MM.1S (cell line): ENCODE results near the gene MXI1.

ENCODE experiments used
- DNase-seq: peaks from one replicate; pipeline ENCODE4 v3.0.0-alpha.2; 2015
- H2AFZ ChIP-seq: fragments of 300-600 bp; sonication (generic); 2 replicates; pipeline ENCODE4 v1.6.0; 2016; ENCODE audit warnings: antibody characterized with exemption, low read length
- H3F3A ChIP-seq: fragments of 300-600 bp; sonication (generic); 2 replicates; pipeline ENCODE4 v1.6.1; 2016; ENCODE audit warnings: mild to moderate bottlenecking, antibody characterized with exemption, low read length, moderate library complexity, mixed read lengths; ENCODE audit not compliant: insufficient read depth
- H3K27ac ChIP-seq: fragments of 300-600 bp; sonication (generic); 2 replicates; pipeline ENCODE4 v1.5.1; 2016; ENCODE audit warnings: mild to moderate bottlenecking, low read length
- H3K27me3 ChIP-seq: fragments of 300-600 bp; sonication (generic); replicated peaks from 2 replicates; pipeline ENCODE4 v1.6.0; 2016; ENCODE audit warnings: low read length; ENCODE audit not compliant: insufficient read depth
- H3K36me3 ChIP-seq: fragments of 300-600 bp; sonication (generic); replicated peaks from 2 replicates; pipeline ENCODE4 v1.6.1; 2016; ENCODE audit warnings: mild to moderate bottlenecking, low read length, mixed read lengths; ENCODE audit not compliant: insufficient read depth
- H3K4me1 ChIP-seq: fragments of 300-600 bp; sonication (generic); 2 replicates; pipeline ENCODE4 v1.6.1; 2016; ENCODE audit warnings: low read length, mixed read lengths
- H3K4me2 ChIP-seq: fragments of 300-600 bp; sonication (generic); 2 replicates; pipeline ENCODE4 v1.6.0; 2016; ENCODE audit warnings: low read depth, low read length
- H3K4me3 ChIP-seq: fragments of 300-600 bp; sonication (generic); 2 replicates; pipeline ENCODE4 v1.5.1; 2016; ENCODE audit warnings: low read length, mixed read lengths
- H3K79me2 ChIP-seq: fragments of 300-600 bp; sonication (generic); 2 replicates; pipeline ENCODE4 v1.6.1; 2016; ENCODE audit warnings: mixed run types, low read length, mixed read lengths
- H3K9ac ChIP-seq: fragments of 300-600 bp; sonication (generic); 2 replicates; pipeline ENCODE4 v1.6.1; 2016; ENCODE audit warnings: low read length, mixed read lengths
- H3K9me2 ChIP-seq: fragments of 300-600 bp; sonication (generic); replicated peaks from 2 replicates; pipeline ENCODE4 v1.6.1; 2016; ENCODE audit warnings: mild to moderate bottlenecking, low read length, mixed read lengths; ENCODE audit not compliant: insufficient read depth
- H3K9me3 ChIP-seq: fragments of 300-600 bp; sonication (generic); replicated peaks from 2 replicates; pipeline ENCODE4 v1.6.1; 2016; ENCODE audit warnings: mild to moderate bottlenecking, low read length, mixed read lengths; ENCODE audit not compliant: insufficient read depth
- H4K20me1 ChIP-seq: fragments of 300-600 bp; sonication (generic); 2 replicates; pipeline ENCODE4 v1.6.1; 2016; ENCODE audit warnings: mild to moderate bottlenecking, low read length, moderate library complexity, mixed read lengths; ENCODE audit not compliant: insufficient read depth
- EZH2 ChIP-seq: fragments of 300-600 bp; sonication (generic); optimal IDR thresholded peaks from 2 replicates; pipeline ENCODE3; 2017; ENCODE audit warnings: low read depth, mild to moderate bottlenecking, antibody characterized with exemption, low read length, mixed read lengths
- EZH2phosphoT487 ChIP-seq: fragments of 300-600 bp; sonication (generic); IDR thresholded peaks from 2 replicates; pipeline ENCODE4 v1.6.1; 2018; ENCODE audit warnings: antibody characterized with exemption, low read length
- TF ChIP-seq, protein P1 (sequence below): fragments of 300-600 bp; sonication (generic); IDR thresholded peaks from 2 replicates; pipeline ENCODE4 v1.5.1; 2016; ENCODE audit warnings: antibody characterized with exemption, low read length, mixed read lengths

Gene MXI1

DNA sequence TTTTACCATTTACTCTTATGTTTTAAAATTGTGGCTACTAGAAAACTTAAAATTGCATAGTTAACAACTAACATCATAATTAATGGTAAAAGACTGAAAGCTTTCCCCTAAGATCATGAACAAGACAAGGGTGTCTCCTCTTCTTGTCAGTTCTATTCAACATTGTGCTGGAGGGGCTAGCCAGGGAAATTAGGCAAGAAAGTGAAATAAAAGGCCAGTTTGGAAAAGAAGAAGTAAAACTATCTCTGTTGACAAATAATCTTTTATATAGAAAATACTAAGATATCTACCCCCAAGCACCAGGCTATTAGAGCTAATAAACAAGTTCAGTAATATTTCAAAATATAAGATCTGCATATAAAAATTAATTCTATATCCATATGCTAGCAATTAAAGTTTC, 46.9 kb upstream of the MXI1 start:
- H3K36me3 ChIP-seq, result no peaks in the 10 kb centered on the region
- no peak overlapping the region for H3K9ac ChIP-seq
- no peaks in the 10 kb centered on the region for H3K9me2 ChIP-seq
- no peaks in the 10 kb centered on the region for H3F3A ChIP-seq
- H3K4me2 ChIP-seq, result no peak overlapping the region
- H3K79me2 ChIP-seq, result no peaks in the 10 kb centered on the region
- no peak overlapping the region for H3K4me3 ChIP-seq
- no peaks in the 10 kb centered on the region for H3K27me3 ChIP-seq
- no peak overlapping the region for H2AFZ ChIP-seq
- no peaks in the 10 kb centered on the region for H4K20me1 ChIP-seq
- DNase-seq, result no peak
- TF ChIP-seq EZH2phosphoT487, result no peak
- no peak for TF ChIP-seq EZH2
- TF ChIP-seq, protein P1, sequence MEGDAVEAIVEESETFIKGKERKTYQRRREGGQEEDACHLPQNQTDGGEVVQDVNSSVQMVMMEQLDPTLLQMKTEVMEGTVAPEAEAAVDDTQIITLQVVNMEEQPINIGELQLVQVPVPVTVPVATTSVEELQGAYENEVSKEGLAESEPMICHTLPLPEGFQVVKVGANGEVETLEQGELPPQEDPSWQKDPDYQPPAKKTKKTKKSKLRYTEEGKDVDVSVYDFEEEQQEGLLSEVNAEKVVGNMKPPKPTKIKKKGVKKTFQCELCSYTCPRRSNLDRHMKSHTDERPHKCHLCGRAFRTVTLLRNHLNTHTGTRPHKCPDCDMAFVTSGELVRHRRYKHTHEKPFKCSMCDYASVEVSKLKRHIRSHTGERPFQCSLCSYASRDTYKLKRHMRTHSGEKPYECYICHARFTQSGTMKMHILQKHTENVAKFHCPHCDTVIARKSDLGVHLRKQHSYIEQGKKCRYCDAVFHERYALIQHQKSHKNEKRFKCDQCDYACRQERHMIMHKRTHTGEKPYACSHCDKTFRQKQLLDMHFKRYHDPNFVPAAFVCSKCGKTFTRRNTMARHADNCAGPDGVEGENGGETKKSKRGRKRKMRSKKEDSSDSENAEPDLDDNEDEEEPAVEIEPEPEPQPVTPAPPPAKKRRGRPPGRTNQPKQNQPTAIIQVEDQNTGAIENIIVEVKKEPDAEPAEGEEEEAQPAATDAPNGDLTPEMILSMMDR, result no peak
- no peak overlapping the region for H3K27ac ChIP-seq
- no peaks in the 10 kb centered on the region for H3K9me3 ChIP-seq
- H3K4me1 ChIP-seq, result no peaks in the 10 kb centered on the region

DNA sequence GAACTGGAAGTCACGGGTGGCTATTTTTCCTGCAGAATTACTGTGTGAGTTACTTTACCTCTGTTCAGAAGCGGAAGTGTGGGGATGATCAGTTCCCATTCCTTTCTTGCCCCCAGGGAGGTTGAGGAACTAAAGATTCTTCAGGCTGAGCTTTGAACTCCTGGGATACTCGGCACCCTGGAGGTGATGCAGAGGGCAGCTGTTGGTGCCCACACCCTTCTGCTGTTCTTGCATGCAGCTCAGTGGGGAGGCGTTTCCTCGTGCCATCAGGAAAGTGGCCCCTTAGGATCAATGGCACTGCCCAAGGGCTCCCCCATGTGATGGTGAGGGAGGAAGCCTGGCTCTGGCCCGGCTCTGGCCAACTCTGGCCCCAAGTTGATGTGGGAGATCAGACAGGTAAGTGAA, 44.7 kb upstream of the MXI1 start:
- TF ChIP-seq EZH2 (no peak), EZH2phosphoT487 (no peak)
- TF ChIP-seq, protein P1, result no peak
- no peaks in the 10 kb centered on the region for H3F3A ChIP-seq
- H2AFZ ChIP-seq, result no peak overlapping the region
- H4K20me1 ChIP-seq, result no peaks in the 10 kb centered on the region
- no peaks in the 10 kb centered on the region for H3K4me1 ChIP-seq
- H3K27ac ChIP-seq, result no peak overlapping the region
- H3K9me3 ChIP-seq, result no peaks in the 10 kb centered on the region
- no peak overlapping the region for H3K4me2 ChIP-seq
- DNase-seq, result no peak
- no peaks in the 10 kb centered on the region for H3K9me2 ChIP-seq
- no peaks in the 10 kb centered on the region for H3K36me3 ChIP-seq
- H3K27me3 ChIP-seq, result no peaks in the 10 kb centered on the region
- H3K79me2 ChIP-seq, result no peaks in the 10 kb centered on the region
- H3K4me3 ChIP-seq, result no peak overlapping the region
- no peak overlapping the region for H3K9ac ChIP-seq

DNA sequence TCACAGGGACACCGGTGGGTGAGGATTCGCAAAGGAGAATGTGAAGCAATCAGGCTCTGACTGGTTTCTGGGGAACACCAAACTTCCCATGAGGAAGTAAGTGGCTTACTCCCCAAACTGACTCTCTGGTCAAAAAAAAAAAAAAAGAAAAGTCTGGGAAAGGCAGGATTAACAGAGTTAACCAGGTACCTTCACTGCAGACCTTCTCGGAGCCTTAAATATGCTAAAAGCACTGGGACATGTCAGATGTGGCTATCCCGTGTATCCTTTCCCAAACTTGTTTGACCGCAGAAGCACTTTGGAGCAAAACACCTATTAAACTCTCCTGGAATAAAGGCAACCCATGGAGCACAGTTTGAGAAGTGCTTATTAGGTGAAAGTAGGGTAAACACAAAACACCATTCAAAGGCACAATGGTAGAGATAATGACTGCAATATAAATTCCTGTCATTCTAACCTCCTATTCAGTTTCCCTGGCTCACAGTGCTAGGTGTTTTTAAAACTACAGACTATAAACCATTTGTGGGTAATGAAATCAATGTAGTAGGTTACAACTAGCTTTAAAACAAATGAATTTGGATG, 44.1 kb upstream of the MXI1 start:
- Histone ChIP-seq H3K4me1 (no peaks in the 10 kb centered on the region), H3K9me3 (no peaks in the 10 kb centered on the region), H3K9me2 (no peaks in the 10 kb centered on the region), H3K36me3 (no peaks in the 10 kb centered on the region), H2AFZ (no peak overlapping the region), H3K79me2 (no peaks in the 10 kb centered on the region), H3K27ac (no peak overlapping the region), H3K9ac (no peak overlapping the region), H4K20me1 (no peaks in the 10 kb centered on the region), H3K27me3 (no peaks in the 10 kb centered on the region), H3F3A (no peaks in the 10 kb centered on the region), H3K4me3 (no peak overlapping the region), H3K4me2 (no peak overlapping the region)
- DNase-seq, result no peak
- no peak for TF ChIP-seq EZH2
- TF ChIP-seq, protein P1, result no peak
- TF ChIP-seq EZH2phosphoT487, result no peak
